SK-N-SH treated with all-trans-retinoic acid at 6 μM for 48 hours (cell line): ENCODE measurements around the gene FBXO42.

Experiments
- ESRRG ChIP-seq: fragments of 250-450 bp; sonication (Bioruptor Pico); IDR thresholded peaks from 2 replicates; pipeline ENCODE4 v1.6.1; 2021; ENCODE audit warnings: mild to moderate bottlenecking
- SNAI2 ChIP-seq: fragments of 250-450 bp; sonication (Bioruptor Pico); IDR thresholded peaks from 2 replicates; pipeline ENCODE4 v1.5.0; 2020; ENCODE audit warnings: mild to moderate bottlenecking, moderate library complexity
- ZC3H10 ChIP-seq: fragments of 250-450 bp; sonication (Bioruptor Pico); IDR thresholded peaks from 2 replicates; pipeline ENCODE4 v1.5.1; 2021; ENCODE audit warnings: mild to moderate bottlenecking, moderate library complexity
- ZFP3 ChIP-seq: fragments of 250-450 bp; sonication (Bioruptor Pico); IDR thresholded peaks from 2 replicates; pipeline ENCODE4 v1.5.0; 2020; ENCODE audit warnings: mild to moderate bottlenecking, moderate library complexity
- TF ChIP-seq, protein P1 (sequence below): fragments of 250-450 bp; sonication (Bioruptor Pico); IDR thresholded peaks from 2 replicates; pipeline ENCODE4 v1.5.0; 2020; ENCODE audit warnings: mild to moderate bottlenecking, moderate library complexity

DNA sequence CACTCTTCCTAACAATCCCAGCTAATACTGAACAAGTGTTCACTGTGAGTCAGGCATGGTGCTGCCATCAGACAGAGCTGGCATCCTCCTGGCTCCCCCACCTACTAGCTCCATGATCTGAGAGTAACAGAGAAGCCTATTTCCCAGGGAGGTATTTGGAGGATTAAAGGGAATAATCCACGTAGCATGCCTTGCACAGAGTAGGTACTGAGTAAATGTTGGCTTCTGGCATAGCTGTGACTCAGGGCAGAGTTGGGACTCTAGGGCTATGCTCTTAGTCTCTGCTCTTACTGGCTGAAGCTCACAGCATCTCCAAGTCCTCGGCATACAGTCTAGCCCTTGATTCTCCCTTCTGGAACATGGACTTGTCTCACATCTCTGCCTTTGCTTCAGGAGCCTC is 148.1 kb downstream of the FBXO42 start:
- no peak for TF ChIP-seq ESRRG (CRISPR knock-in tag)
- TF ChIP-seq, protein P1, sequence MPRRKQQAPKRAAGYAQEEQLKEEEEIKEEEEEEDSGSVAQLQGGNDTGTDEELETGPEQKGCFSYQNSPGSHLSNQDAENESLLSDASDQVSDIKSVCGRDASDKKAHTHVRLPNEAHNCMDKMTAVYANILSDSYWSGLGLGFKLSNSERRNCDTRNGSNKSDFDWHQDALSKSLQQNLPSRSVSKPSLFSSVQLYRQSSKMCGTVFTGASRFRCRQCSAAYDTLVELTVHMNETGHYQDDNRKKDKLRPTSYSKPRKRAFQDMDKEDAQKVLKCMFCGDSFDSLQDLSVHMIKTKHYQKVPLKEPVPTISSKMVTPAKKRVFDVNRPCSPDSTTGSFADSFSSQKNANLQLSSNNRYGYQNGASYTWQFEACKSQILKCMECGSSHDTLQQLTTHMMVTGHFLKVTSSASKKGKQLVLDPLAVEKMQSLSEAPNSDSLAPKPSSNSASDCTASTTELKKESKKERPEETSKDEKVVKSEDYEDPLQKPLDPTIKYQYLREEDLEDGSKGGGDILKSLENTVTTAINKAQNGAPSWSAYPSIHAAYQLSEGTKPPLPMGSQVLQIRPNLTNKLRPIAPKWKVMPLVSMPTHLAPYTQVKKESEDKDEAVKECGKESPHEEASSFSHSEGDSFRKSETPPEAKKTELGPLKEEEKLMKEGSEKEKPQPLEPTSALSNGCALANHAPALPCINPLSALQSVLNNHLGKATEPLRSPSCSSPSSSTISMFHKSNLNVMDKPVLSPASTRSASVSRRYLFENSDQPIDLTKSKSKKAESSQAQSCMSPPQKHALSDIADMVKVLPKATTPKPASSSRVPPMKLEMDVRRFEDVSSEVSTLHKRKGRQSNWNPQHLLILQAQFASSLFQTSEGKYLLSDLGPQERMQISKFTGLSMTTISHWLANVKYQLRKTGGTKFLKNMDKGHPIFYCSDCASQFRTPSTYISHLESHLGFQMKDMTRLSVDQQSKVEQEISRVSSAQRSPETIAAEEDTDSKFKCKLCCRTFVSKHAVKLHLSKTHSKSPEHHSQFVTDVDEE (CRISPR knock-in tag) = no peak
- no peak for TF ChIP-seq ZFP3
- no peak for TF ChIP-seq ZC3H10 (CRISPR knock-in tag)
- no peak for TF ChIP-seq SNAI2 (CRISPR knock-in tag)
